GM12891 (cell line): ENCODE data around the gene WRAP73.
A peak's percentile ranks its signal among the peaks of the same experiment; 100 is the strongest.
"Not testable (repeated sequence)": the region's sequence is repeated elsewhere in the genome, so short reads cannot be mapped to it uniquely, and the experiment has no call there.

Source experiments
- DNase-seq: peaks from one replicate; pipeline ENCODE4 v3.0.0; 2011; ENCODE audit warnings: low spot score; ENCODE audit not compliant: insufficient read length
- FAIRE-seq: peaks from 2 replicates; lab custom pipeline; 2011; peaks lifted over from hg19 to GRCh38; lab: Jason Lieb, UNC
- PAX5 ChIP-seq: IDR thresholded peaks from 2 replicates; pipeline ENCODE4 v1.6.1; 2011; ENCODE audit warnings: low read length, moderate library complexity, mild to moderate bottlenecking; ENCODE audit not compliant: insufficient read depth, severe bottlenecking
- POLR2A ChIP-seq: IDR thresholded peaks from 2 replicates; pipeline ENCODE4 v1.6.1; 2011; ENCODE audit warnings: low read depth, low read length, control low read depth
- POLR2AphosphoS5 ChIP-seq: IDR thresholded peaks from 2 replicates; pipeline ENCODE4 v1.6.1; 2011; ENCODE audit warnings: low read depth, low read length, control low read depth
- POU2F2 ChIP-seq: IDR thresholded peaks from 2 replicates; pipeline ENCODE4 v1.6.1; 2011; ENCODE audit warnings: low read depth, mild to moderate bottlenecking, control low read depth, low read length, moderate library complexity
- SPI1 ChIP-seq: IDR thresholded peaks from 2 replicates; pipeline ENCODE4 v1.6.1; 2011; ENCODE audit warnings: low read depth, low read length, control low read depth
- TAF1 ChIP-seq: IDR thresholded peaks from 2 replicates; pipeline ENCODE4 v1.6.1; 2011; ENCODE audit warnings: low read depth, low read length, control low read depth

The WRAP73 gene

DNA sequence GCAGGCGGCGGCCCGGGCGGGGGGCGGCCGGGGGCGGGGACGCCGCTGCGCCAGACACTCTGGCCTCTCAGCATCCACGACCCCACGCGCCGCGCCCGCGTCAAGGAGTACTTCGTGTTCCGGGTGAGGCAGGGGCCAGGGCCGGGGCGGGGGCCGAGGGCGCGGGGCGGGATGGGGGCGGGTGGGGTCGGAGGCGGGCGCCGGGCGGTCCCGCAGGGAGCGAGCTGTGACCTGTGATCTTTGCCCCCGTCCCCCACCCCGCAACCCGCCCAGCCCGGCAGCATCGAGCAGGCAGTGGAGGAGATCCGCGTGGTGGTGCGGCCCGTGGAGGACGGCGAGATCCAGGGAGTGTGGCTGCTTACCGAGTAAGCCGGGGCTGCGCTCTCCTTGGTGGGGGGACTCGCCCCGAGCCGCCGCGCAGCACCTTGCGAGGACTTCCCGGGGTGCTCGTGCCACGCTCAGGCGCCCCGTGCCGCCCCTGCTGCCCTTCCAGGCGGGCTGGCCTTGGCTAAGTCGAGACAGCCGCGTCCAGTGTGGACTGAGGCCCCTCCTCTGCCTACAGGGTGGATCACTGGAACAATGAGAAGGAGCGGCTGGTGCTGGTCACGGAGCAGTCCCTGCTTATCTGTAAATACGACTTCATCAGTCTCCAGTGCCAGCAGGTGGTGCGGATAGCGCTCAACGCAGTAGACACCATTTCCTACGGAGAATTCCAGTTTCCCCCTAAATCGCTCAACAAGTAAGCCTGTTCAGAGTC, 24.6 kb downstream of the WRAP73 start:
- no peak for DNase-seq
- no peak for FAIRE-seq
- TF ChIP-seq TAF1: no peak
- no peak for TF ChIP-seq PAX5
- TF ChIP-seq POLR2AphosphoS5: no peak
- TF ChIP-seq SPI1: no peak
- no peak for TF ChIP-seq POLR2A

DNA sequence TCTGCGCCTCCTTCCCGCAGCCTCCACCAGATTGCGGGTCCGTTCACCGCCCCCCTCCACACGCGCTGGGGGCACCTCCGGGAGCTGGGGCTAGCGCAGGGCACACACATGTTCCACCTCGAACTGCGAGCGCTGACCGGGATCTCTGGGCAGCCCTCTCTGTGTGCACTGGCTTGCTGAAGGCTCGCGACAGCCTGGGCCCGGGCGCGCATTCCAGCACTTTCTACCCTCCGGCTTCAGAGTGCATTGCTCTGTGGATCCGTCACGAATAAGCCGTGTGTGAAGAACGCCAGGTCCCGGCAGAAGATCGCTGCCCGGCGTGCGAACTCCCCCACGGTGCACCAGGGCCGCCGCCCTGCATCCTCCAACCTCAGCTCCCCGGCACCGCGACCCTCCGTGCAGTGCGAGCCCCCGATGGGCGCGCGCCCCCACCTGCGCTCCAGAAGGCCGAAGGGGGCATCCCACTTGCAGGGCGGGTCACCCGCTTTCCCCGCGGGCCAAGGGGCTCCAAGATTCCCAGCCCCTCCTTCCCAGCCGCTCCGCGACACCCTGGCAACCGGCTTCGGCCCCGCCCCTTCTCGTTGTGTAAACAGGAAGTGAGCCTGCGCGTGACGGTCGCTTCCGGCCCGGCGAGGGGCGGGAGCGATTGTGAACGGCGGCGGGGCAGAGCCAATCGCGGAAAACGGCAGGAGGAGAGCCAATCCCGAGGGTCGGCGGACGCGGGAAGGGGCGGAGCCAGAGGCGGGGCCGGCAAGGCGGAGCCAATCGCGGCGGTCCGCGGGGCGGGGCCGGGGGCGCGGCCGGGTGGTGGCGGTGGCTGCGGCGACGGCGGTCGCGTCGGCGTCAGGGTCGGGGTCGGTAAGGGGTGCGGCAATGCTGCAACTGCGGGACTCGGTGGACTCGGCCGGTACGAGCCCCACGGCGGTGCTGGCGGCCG, 25.4 kb downstream of the WRAP73 start, which contains the start of gene TPRG1L:
Gene TPRG1L (plus strand): TSS at position 816 of the 937 bp plus-strand sequence. CDS start 58 bp downstream, at position 874.
- FAIRE-seq (peak; percentile 98), DNase-seq (peak; percentile 100)
- TF ChIP-seq SPI1: peak; percentile 66
- TF ChIP-seq POLR2AphosphoS5: no peak
- no peak for TF ChIP-seq TAF1
- TF ChIP-seq PAX5: no peak
- no peak for TF ChIP-seq POLR2A

DNA sequence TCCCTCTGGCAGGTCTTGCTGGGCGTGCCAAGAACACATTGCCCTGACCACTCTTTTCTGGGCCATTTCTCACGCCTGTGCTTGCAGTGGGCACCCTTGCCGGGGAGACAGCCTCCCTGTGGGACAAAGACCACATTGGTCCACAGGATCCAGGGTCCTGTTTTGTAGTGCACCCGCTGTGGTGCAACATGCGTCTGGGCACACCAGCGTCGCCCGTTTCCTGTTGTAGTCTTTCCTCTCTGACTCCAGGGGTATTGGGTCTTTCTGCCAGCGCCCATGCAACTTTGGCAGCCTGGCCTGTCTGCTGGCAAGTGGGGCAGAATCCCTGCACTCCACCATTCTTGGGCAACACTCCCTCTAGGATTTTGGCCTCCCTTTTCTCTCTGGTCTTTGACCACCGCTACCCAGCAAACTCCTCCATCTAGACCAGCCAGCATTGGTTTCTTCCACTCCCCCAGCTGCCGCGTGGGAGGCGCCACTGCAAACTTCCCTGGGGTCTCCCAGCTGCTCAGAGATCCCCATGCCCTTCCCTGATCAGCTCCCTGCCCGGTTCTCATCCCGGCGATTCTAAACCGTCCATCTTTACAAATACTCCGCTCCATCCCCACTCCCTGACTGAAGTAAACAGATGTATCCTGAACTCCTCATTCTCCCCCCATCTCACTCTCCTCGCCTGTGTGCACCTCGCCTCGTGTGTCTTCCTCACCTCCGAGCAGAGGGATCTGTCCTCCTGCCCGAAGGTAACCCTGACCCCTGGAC, 26.3 kb downstream of the WRAP73 start:
- no peak for FAIRE-seq
- DNase-seq: no peak
- TF ChIP-seq POU2F2: no peak
- TF ChIP-seq TAF1: no peak
- TF ChIP-seq SPI1: no peak
- no peak for TF ChIP-seq POLR2AphosphoS5
- no peak for TF ChIP-seq POLR2A
- no peak for TF ChIP-seq PAX5

DNA sequence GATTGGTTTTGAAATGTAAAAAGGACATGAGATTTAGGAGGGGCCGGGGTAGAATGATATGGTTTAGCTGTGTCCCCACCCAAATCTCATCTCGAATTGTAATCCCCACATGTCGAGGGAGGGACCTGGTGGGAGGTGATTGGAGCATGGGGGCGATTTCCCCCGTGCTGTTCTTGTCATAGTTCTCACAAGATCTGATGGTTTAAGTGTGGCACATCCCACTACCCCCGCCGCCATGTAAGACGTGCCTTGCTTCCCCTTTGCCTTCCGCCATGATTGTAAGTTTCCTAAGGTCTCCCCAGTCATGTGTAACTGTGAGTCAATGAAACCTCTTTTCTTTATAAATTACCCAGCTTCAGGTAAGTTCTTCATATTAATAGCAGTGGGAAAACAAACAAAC, 27.8 kb downstream of the WRAP73 start:
- FAIRE-seq, DNase-seq: not testable (repeated sequence)

DNA sequence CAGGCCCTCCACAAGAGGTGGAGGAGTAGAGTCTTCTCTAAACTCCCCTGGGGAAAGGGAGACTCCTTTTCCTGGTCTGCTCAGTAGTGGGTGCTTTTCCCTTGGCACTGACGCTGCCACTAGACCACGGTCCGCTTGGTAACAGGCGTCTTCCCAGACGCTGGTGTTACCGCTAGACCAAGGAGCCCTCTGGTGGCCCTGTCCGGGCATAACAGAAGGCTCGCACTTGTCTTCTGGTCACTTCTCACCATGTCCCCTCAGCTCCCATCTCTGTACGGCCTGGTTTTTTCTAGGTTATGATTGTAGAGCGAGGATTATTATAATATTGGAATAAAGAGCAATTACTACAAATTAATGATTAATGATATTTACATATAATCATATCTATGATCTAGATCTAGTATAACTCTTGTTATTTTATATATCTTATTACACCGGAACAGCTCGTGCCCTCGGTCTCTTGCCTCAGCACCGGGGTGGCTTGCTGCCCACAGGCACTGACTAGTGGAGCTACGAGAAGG, 28.7 kb downstream of the WRAP73 start:
- not testable (repeated sequence) for FAIRE-seq, DNase-seq

DNA sequence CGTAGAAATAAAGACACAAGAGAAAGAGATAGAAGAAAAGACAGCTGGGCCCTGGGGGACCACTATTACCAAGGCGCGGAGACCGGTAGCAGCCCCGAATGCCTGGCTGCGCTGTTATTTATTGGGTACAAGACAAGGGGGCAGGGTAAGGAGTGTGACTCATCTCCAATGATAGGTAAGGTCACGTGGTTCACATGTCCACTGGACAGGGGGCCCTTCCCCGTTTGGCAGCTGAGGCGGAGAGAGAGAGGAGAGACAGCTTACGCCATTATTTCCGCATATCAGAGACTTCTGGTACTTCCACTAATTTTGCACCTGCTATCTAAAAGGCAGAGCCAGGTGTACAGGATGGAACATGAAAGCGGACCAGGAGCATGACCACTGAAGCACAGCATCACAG, 29.2 kb downstream of the WRAP73 start:
- TF ChIP-seq TAF1 (no peak), PAX5 (no peak), SPI1 (no peak), POLR2A (no peak)
- DNase-seq (no peak), FAIRE-seq (no peak)

DNA sequence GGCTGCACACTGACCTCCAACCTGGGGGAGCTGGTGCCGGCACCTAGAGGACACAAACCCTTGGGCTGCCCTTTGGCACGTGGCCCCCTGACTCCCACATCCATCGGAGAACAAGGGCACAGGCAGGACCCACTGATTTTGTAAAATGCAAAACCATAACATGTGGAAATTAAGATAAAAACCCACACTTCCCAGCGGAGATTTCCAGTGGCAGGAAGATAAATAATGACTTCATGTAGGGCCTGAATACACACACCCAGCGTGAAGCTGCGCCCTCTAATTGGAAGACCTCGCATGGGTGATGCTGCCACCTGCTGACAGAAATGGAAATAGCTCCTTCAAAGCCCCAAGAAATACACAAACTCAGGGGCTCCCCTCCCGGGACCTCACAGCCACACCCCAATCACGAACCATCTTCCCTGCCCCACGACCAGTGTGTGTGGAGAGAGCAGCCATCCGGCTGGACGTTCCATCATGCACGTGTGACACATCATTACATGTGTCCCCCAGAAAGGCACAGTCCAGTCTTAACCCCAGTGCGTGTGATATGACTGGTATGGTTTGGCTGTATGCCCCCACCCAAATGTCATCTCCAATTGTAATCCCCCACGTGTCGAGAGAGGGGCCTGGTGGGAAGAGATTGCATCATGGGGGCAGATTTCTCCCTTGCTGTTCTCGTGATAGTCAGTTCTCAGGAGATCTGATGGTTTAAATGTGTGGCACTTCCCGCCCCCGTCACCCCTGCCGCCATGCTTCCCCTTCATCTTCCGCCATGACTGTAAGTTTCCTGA, 30.8 kb downstream of the WRAP73 start:
- peak; percentile 74 for DNase-seq
- peak; percentile 73 for FAIRE-seq
- no peak for TF ChIP-seq POLR2AphosphoS5
- TF ChIP-seq POLR2A: no peak
- TF ChIP-seq SPI1: no peak
- no peak for TF ChIP-seq POU2F2
- TF ChIP-seq TAF1: no peak
- TF ChIP-seq PAX5: no peak

DNA sequence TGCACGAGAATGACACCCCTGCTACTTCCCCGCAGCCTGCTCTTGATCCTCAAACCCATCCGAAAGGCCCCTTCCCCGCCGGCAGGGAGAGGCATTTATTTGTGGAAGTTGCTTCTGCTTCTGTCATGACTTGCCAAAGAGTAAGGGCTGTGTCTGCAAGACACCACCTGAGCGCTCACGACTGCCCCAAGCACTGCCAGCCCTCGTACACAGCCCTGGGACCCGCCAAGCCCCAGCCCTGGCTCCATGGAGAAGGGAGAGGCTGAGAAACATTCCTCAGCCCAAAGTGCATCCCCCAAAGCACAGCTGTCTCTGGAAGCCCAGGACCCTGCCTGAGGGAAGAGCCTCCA, 31.4 kb downstream of the WRAP73 start:
- DNase-seq (no peak), FAIRE-seq (no peak)
- TF ChIP-seq TAF1 (no peak), PAX5 (no peak), POLR2A (no peak), POLR2AphosphoS5 (no peak), SPI1 (no peak), POU2F2 (no peak)

DNA sequence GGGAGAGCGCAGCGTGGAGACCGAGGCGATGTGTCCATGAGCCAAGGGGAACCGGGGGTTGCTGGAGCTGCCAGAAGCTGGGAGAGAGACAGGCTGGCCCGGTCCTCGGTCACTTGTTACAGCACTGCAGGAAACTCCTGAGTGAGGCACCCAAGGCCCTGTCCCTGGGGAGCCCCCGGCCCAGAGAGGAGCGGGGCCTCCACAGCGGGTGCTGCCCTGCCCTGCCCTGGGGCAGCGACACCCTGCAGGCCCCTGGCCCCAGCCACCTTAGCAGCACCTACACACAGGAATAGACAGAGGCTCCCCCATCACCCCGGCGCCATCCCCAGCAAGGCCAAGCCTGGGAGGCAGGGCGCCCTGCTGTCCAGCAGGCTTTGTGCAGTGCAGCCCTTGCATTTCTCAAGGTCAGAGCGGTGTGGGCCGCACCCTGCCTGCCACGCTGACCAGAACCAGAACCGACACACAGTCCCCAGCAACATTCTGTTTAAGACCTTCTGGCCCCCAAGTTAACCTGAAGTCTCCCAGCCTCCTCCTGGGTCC, 32.0 kb downstream of the WRAP73 start:
- FAIRE-seq: no peak

More for the DNA sequence above, 32.0 kb downstream of the WRAP73 start:
- no peak for TF ChIP-seq PAX5
- TF ChIP-seq POU2F2: no peak
- TF ChIP-seq POLR2A: no peak
- no peak for TF ChIP-seq SPI1
- TF ChIP-seq TAF1: no peak
- no peak for TF ChIP-seq POLR2AphosphoS5
- DNase-seq: no peak
